ENCODE data around the gene PPP1R3C. TPM values are rescaled to one million over a fixed set of nuclear protein-coding genes. Genes with fewer than 3 reads are reported as not detected.

The PPP1R3C gene
- total RNA-seq, 2 donors from 2014 or later, result 0.51 to 0.91 TPM

GRCh38 chr10:91602868-91603568 lies 29.9 kb downstream of the PPP1R3C start:
- no peak overlapping the region for H3K27ac Mint-ChIP-seq

DNA sequence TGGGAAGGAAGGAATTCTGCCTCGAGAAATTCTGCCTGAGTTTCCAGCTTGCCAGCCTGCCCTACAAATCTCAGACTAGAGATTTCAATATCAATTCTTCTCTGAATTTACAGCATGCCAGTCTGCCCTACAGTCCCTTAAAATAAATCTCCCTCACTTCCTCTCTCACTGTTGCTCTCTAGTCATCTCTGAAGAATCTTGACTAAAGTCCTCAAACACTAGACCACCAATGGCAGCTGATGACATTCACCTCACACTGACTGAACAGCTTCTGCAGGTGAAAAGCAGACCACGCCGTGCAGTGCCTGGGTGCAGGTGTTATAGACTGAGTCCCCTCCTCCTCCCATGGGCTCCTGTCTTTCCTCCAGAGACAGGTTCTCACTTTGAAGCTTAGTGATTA lies 30.4 kb downstream of the PPP1R3C start:
- no peak for TF ChIP-seq CTCF (conservative IDR thresholded peaks at IDR 0.05)
- no peaks in the 10 kb centered on the region for H3K4me1 ChIP-seq (ENCODE audit: control insufficient read depth, insufficient read depth, low read length)
- Mint-ChIP-seq H3K27me3 (ENCODE audit: insufficient read depth) (peaks cover 5% of the 10 kb centered on the region), H3K36me3 (ENCODE audit: low read depth) (no peaks in the 10 kb centered on the region), H3K4me1 (no peaks in the 10 kb centered on the region), H3K27ac (no peak overlapping the region), H3K9me3 (peaks cover 15% of the 10 kb centered on the region), H3K4me3 (no peak overlapping the region)
- peaks cover 13% of the 10 kb centered on the region for H3K9me3 ChIP-seq (ENCODE audit: control insufficient read depth, low read length)
- H3K27ac ChIP-seq (ENCODE audit: low read depth, low read length), result no peak overlapping the region
- H3K4me3 ChIP-seq (ENCODE audit: low read length), result no peak overlapping the region
- DNase-seq, result no peak
- H3K36me3 ChIP-seq (ENCODE audit: control insufficient read depth, insufficient read depth, low read length), result no peaks in the 10 kb centered on the region
- no peaks in the 10 kb centered on the region for H3K27me3 ChIP-seq (ENCODE audit: control insufficient read depth, insufficient read depth, low read length, poor library complexity, severe bottlenecking)
- 92 to 100% methylated on average over 3 of the region's 3 CpGs for WGBS, 2 experiments (ENCODE audit: insufficient coverage in 1 of 2, insufficient read length in 1 of 2)
- H3K9ac ChIP-seq (ENCODE audit: extremely low read depth, low read length, poor library complexity, severe bottlenecking), result no peak overlapping the region

More at GRCh38 chr10:91602868-91603568, 29.9 kb downstream of the PPP1R3C start:
- no peak for DNase-seq
- Histone ChIP-seq H3K9me3 (ENCODE audit: control insufficient read depth, low read length) (peaks cover 13% of the 10 kb centered on the region), H3K36me3 (ENCODE audit: control insufficient read depth, insufficient read depth, low read length) (no peaks in the 10 kb centered on the region), H3K9ac (ENCODE audit: extremely low read depth, low read length, poor library complexity, severe bottlenecking) (no peak overlapping the region), H3K27me3 (ENCODE audit: control insufficient read depth, insufficient read depth, low read length, poor library complexity, severe bottlenecking) (no peaks in the 10 kb centered on the region), H3K27ac (ENCODE audit: low read depth, low read length) (no peak overlapping the region), H3K4me1 (ENCODE audit: control insufficient read depth, insufficient read depth, low read length) (no peaks in the 10 kb centered on the region), H3K4me3 (ENCODE audit: low read length) (no peak overlapping the region)
- no peaks in the 10 kb centered on the region for H3K4me1 Mint-ChIP-seq
- no peak for TF ChIP-seq CTCF (conservative IDR thresholded peaks at IDR 0.05)
- peaks cover 15% of the 10 kb centered on the region for H3K9me3 Mint-ChIP-seq
- H3K27me3 Mint-ChIP-seq (ENCODE audit: insufficient read depth), result peaks cover 4% of the 10 kb centered on the region
- no peaks in the 10 kb centered on the region for H3K36me3 Mint-ChIP-seq (ENCODE audit: low read depth)
- no peak overlapping the region for H3K4me3 Mint-ChIP-seq
- 75 to 83% methylated on average over 4 of the region's 4 CpGs for WGBS, 2 experiments (ENCODE audit: insufficient coverage in 1 of 2, insufficient read length in 1 of 2)

DNA sequence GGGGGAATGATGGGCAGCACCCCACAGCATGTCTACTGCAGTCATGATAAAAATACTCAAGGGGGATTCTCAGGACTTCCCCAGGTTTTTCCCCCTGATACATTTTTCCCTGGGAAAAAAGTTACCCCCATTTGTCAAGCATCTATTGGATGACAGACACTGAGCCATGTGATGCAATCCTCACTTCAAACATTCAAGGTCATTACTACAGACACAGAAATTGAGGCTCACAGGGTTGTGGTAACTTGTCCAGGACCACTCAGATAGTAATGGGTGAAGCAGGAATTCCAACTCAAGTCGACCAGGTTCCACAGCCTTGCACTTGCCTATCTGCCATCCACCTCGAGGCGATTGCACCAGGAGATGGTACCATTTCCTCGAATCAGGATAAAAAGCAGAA lies 31.7 kb downstream of the PPP1R3C start:
- Mint-ChIP-seq H3K36me3 (ENCODE audit: low read depth) (no peaks in the 10 kb centered on the region), H3K27me3 (ENCODE audit: insufficient read depth) (peaks cover 9% of the 10 kb centered on the region), H3K27ac (no peak overlapping the region), H3K4me3 (no peak overlapping the region), H3K4me1 (no peaks in the 10 kb centered on the region), H3K9me3 (peaks cover 11% of the 10 kb centered on the region)
- Histone ChIP-seq H3K4me1 (ENCODE audit: control insufficient read depth, insufficient read depth, low read length) (no peaks in the 10 kb centered on the region), H3K4me3 (ENCODE audit: low read length) (no peak overlapping the region), H3K9me3 (ENCODE audit: control insufficient read depth, low read length) (peaks cover 11% of the 10 kb centered on the region), H3K36me3 (ENCODE audit: control insufficient read depth, insufficient read depth, low read length) (no peaks in the 10 kb centered on the region), H3K9ac (ENCODE audit: extremely low read depth, low read length, poor library complexity, severe bottlenecking) (no peak overlapping the region), H3K27me3 (ENCODE audit: control insufficient read depth, insufficient read depth, low read length, poor library complexity, severe bottlenecking) (no peaks in the 10 kb centered on the region), H3K27ac (ENCODE audit: low read depth, low read length) (no peak overlapping the region)
- DNase-seq, result no peak
- WGBS, 2 experiments (ENCODE audit: insufficient coverage in 1 of 2, insufficient read length in 1 of 2), result 85 to 87% methylated on average over 4 of the region's 4 CpGs
- no peak for TF ChIP-seq CTCF (conservative IDR thresholded peaks at IDR 0.05)

Data from endodermal cell (in vitro differentiated cells).